HG03139 (cell line): ENCODE results near the gene MLPH.
"Not testable (repeated sequence)": the region's sequence is repeated elsewhere in the genome, so short reads cannot be mapped to it uniquely, and the experiment has no call there.

ENCODE experiments used
- ATAC-seq: cut with Tn5 transposase; IDR thresholded peaks from one replicate; pipeline ENCODE4 v1.9.1; 2021; ENCODE audit not compliant: unreplicated experiment

The MLPH gene

GRCh38 chr2:237457388-237457941 is 29.6 kb upstream of the MLPH start:
- ATAC-seq, result no peak

GRCh38 chr2:237458519-237458918 is 28.5 kb upstream of the MLPH start:
- no peak for ATAC-seq

GRCh38 chr2:237459226-237459625 is 27.8 kb upstream of the MLPH start:
- ATAC-seq, result no peak

GRCh38 chr2:237459741-237460174 is 27.3 kb upstream of the MLPH start:
- no peak for ATAC-seq

- ATAC-seq, result no peak
These were observed 22.2 kb upstream of the MLPH start for GRCh38 chr2:237464757-237465391.

GRCh38 chr2:237465515-237466148 is 21.4 kb upstream of the MLPH start:
- ATAC-seq, result no peak

- ATAC-seq, result no peak
These were observed 20.8 kb upstream of the MLPH start for GRCh38 chr2:237466211-237466610.

- ATAC-seq, result no peak
These were observed 19.4 kb upstream of the MLPH start for GRCh38 chr2:237467447-237468179.

- ATAC-seq, result not testable (repeated sequence)
These were observed 17.6 kb upstream of the MLPH start for GRCh38 chr2:237469410-237469809.

GRCh38 chr2:237469849-237470248 is 17.2 kb upstream of the MLPH start:
- ATAC-seq, result no peak

GRCh38 chr2:237470914-237471313 is 16.1 kb upstream of the MLPH start:
- no peak for ATAC-seq

- no peak for ATAC-seq
These were observed 15.4 kb upstream of the MLPH start for GRCh38 chr2:237471438-237472186.

GRCh38 chr2:237472187-237472712 is 14.8 kb upstream of the MLPH start:
- no peak for ATAC-seq

GRCh38 chr2:237472909-237473877 is 13.9 kb upstream of the MLPH start:
- ATAC-seq, result no peak

GRCh38 chr2:237473878-237474441 is 13.1 kb upstream of the MLPH start:
- no peak for ATAC-seq

- no peak for ATAC-seq
These were observed 12.6 kb upstream of the MLPH start for GRCh38 chr2:237474442-237474911.

GRCh38 chr2:237474931-237475703 is 11.9 kb upstream of the MLPH start:
- ATAC-seq, result peak; percentile 84

- no peak for ATAC-seq
These were observed 11.3 kb upstream of the MLPH start for GRCh38 chr2:237475704-237476141.
